ENCODE results near the gene TMEM266. TPM values are rescaled to one million over a fixed set of nuclear protein-coding genes. Genes with fewer than 3 reads are reported as not detected.

TMEM266 gene
- total and polyA plus RNA-seq, 5 experiments from 2014 or later = not detected

GRCh38 chr15:76235186-76235826 is 175.5 kb downstream of the TMEM266 start:
- ATAC-seq (peak; percentile 35 to 50), DNase-seq (peak in 3 of 10 donors; percentile 21 to 41 (median 25))
- no peaks in the 10 kb centered on the region for H3K27me3 Mint-ChIP-seq
- POLR2A ChIA-PET = interaction anchor here (1.4 kb wide), 1 partner anchor 28 kb away, joined by 3 read pairs; no protein-coding TSS in a partner anchor
- H3K36me3 Mint-ChIP-seq = peaks cover 0 to 27% (median 9%) of the 10 kb centered on the region in 3 donors
- no peak overlapping the region for H3K4me3 Mint-ChIP-seq
- peak overlapping the region in 1 of 10 donors; percentile 66 for H3K27ac Mint-ChIP-seq
- peaks cover 0 to 2% (median 0%) of the 10 kb centered on the region in 4 donors for H3K4me1 Mint-ChIP-seq
- no peaks in the 10 kb centered on the region for H3K9me3 Mint-ChIP-seq

GRCh38 chr15:76236350-76236749 is 176.6 kb downstream of the TMEM266 start:
- Mint-ChIP-seq H3K27me3 (no peaks in the 10 kb centered on the region), H3K27ac (no peak overlapping the region), H3K4me1 (peaks cover 0 to 2% (median 0%) of the 10 kb centered on the region in 4 donors), H3K36me3 (peaks cover 0 to 18% (median 2%) of the 10 kb centered on the region in 3 donors), H3K9me3 (no peaks in the 10 kb centered on the region), H3K4me3 (no peak overlapping the region)
- ATAC-seq = no peak
- no peak for DNase-seq
- POLR2A ChIA-PET = interaction anchor here (0.6 kb wide), 1 partner anchor 297 kb away, joined by 3 read pairs; no protein-coding TSS in a partner anchor

- POLR2A ChIA-PET = no interaction called here
- DNase-seq = no peak
- no peak for ATAC-seq
- H3K9me3 Mint-ChIP-seq = no peaks in the 10 kb centered on the region
- H3K4me1 Mint-ChIP-seq = no peaks in the 10 kb centered on the region
- H3K4me3 Mint-ChIP-seq = no peak overlapping the region
- H3K27ac Mint-ChIP-seq = peak overlapping the region in 1 of 10 donors; percentile 51
- H3K36me3 Mint-ChIP-seq = peaks cover 0 to 19% (median 8%) of the 10 kb centered on the region in 3 donors
- H3K27me3 Mint-ChIP-seq = no peaks in the 10 kb centered on the region
Observed at GRCh38 chr15:76239786-76240185, 180.0 kb downstream of the TMEM266 start.

- Mint-ChIP-seq H3K36me3 (peaks cover 0 to 35% (median 9%) of the 10 kb centered on the region in 3 donors), H3K27ac (peak overlapping the region in 1 of 10 donors; percentile 6), H3K4me3 (no peak overlapping the region), H3K9me3 (no peaks in the 10 kb centered on the region), H3K4me1 (peaks cover 0 to 2% (median 0%) of the 10 kb centered on the region in 4 donors), H3K27me3 (no peaks in the 10 kb centered on the region)
- POLR2A ChIA-PET = no interaction called here
- ATAC-seq (no peak), DNase-seq (no peak)
Observed at GRCh38 chr15:76245072-76245610, 185.4 kb downstream of the TMEM266 start.

- Mint-ChIP-seq H3K9me3 (no peaks in the 10 kb centered on the region), H3K27ac (no peak overlapping the region), H3K4me3 (no peak overlapping the region), H3K4me1 (peaks cover 0 to 2% (median 0%) of the 10 kb centered on the region in 4 donors), H3K36me3 (peaks cover 0 to 30% (median 16%) of the 10 kb centered on the region in 3 donors), H3K27me3 (no peaks in the 10 kb centered on the region)
- DNase-seq = no peak
- POLR2A ChIA-PET = no interaction called here
- ATAC-seq = no peak
Observed at GRCh38 chr15:76251717-76252116, 191.9 kb downstream of the TMEM266 start.

- H3K9me3 Mint-ChIP-seq = no peaks in the 10 kb centered on the region
- POLR2A ChIA-PET = no interaction called here
- no peak overlapping the region for H3K4me3 Mint-ChIP-seq
- H3K27me3 Mint-ChIP-seq = no peaks in the 10 kb centered on the region
- no peak overlapping the region for H3K27ac Mint-ChIP-seq
- DNase-seq = no peak
- peaks cover 0 to 2% (median 0%) of the 10 kb centered on the region in 4 donors for H3K4me1 Mint-ChIP-seq
- peaks cover 0 to 32% (median 18%) of the 10 kb centered on the region in 3 donors for H3K36me3 Mint-ChIP-seq
- ATAC-seq = no peak
Observed at GRCh38 chr15:76252249-76252648, 192.5 kb downstream of the TMEM266 start.

GRCh38 chr15:76253691-76254473 is 194.1 kb downstream of the TMEM266 start:
- no peak overlapping the region for H3K4me3 Mint-ChIP-seq
- peaks cover 0 to 28% (median 23%) of the 10 kb centered on the region in 3 donors for H3K36me3 Mint-ChIP-seq
- no peak overlapping the region for H3K27ac Mint-ChIP-seq
- H3K27me3 Mint-ChIP-seq = no peaks in the 10 kb centered on the region
- DNase-seq (no peak), ATAC-seq (no peak)
- no peaks in the 10 kb centered on the region for H3K9me3 Mint-ChIP-seq
- no peaks in the 10 kb centered on the region for H3K4me1 Mint-ChIP-seq
- POLR2A ChIA-PET = no interaction called here

Other genes with a start within 250 kb of the TMEM266 start
- 10 to 100 TPM; 26.3 to 27.3 TPM for gene UBE2Q2, start 216.5 kb upstream of the TMEM266 start, total RNA-seq
- gene UBE2Q2, start 216.5 kb upstream of the TMEM266 start, polyA plus RNA-seq = 10 to 100 TPM; 18.7 to 25.7 (median 23.0) TPM
- gene FBXO22, start 156.1 kb upstream of the TMEM266 start, total RNA-seq = 10 to 100 TPM; 22.2 to 24.8 TPM
- 10 to 100 TPM; 16.6 to 18.3 (median 16.8) TPM for gene FBXO22, start 156.1 kb upstream of the TMEM266 start, polyA plus RNA-seq
- not detected for gene NRG4, start 47.6 kb upstream of the TMEM266 start, total RNA-seq
- gene NRG4, start 47.6 kb upstream of the TMEM266 start, polyA plus RNA-seq = not detected